Left lobe of liver (tissue), 2 donors: Measurements from ENCODE around the gene DCDC2C. TPM values are rescaled to one million over a fixed set of nuclear protein-coding genes. Genes with fewer than 3 reads are reported as not detected.
A peak's percentile ranks its signal among the peaks of the same experiment; 100 is the strongest.
"Not testable (repeated sequence)": the region's sequence is repeated elsewhere in the genome, so short reads cannot be mapped to it uniquely, and the experiment has no call there.

Source experiments
- ATAC-seq: fragments of 200-7000 bp; cut with Tn5 transposase; one replicate; pipeline ENCODE4 v1.9.1; 2020; ENCODE audit warnings: mild to moderate bottlenecking, moderate library complexity
- DNase-seq: peaks from one replicate; pipeline ENCODE4 v3.0.0-alpha.2; 2020; ENCODE audit warnings: low spot score
- total RNA-seq: library from RNA; stranded (reverse); gene quantifications from one replicate; pipeline ENCODE4 v1.2.1, GENCODE V29; 2021
- donor health status: DM: no; HTN: no; CAD: no; lungs with moderate emphysema.
- donor health status: DM: no; HTN: yes; CAD: no.

Gene DCDC2C
- total RNA-seq: not detected

- DNase-seq (no peak), ATAC-seq (no peak)
These were observed at the start of gene DCDC2C for GRCh38 chr2:3703236-3703756. Gene DCDC2C (plus strand): TSS chr2:3703575. CDS start chr2:3703752, 177 bp downstream.

- ATAC-seq (no peak), DNase-seq (no peak)
These were observed 49.4 kb upstream of the DCDC2C start for GRCh38 chr2:3654011-3654410.

GRCh38 chr2:3654531-3655225 is 48.7 kb upstream of the DCDC2C start:
- no peak for DNase-seq
- no peak for ATAC-seq

- ATAC-seq (no peak), DNase-seq (no peak)
These were observed 47.3 kb upstream of the DCDC2C start for GRCh38 chr2:3655871-3656761.

GRCh38 chr2:3656762-3657721 is 46.3 kb upstream of the DCDC2C start:
- DNase-seq (no peak), ATAC-seq (peak; percentile 31)

GRCh38 chr2:3657881-3658280 is 45.5 kb upstream of the DCDC2C start, which contains the start of gene ALLC:
Gene ALLC (plus strand): TSS chr2:3658200. CDS start chr2:3671158, 12,958 bp downstream.
- DNase-seq: no peak
- no peak for ATAC-seq

GRCh38 chr2:3659447-3660432 is 43.6 kb upstream of the DCDC2C start:
- ATAC-seq (peak; percentile 34), DNase-seq (no peak)

GRCh38 chr2:3660640-3661039 is 42.7 kb upstream of the DCDC2C start:
- DNase-seq, ATAC-seq: not testable (repeated sequence)

- DNase-seq (no peak), ATAC-seq (no peak)
These were observed 42.2 kb upstream of the DCDC2C start for GRCh38 chr2:3661149-3661660.

GRCh38 chr2:3662239-3662638 is 41.1 kb upstream of the DCDC2C start:
- ATAC-seq (no peak), DNase-seq (peak; percentile 11)

- ATAC-seq: no peak
- DNase-seq: no peak
These were observed 39.3 kb upstream of the DCDC2C start for GRCh38 chr2:3664118-3664517.

GRCh38 chr2:3664925-3665324 is 38.5 kb upstream of the DCDC2C start:
- ATAC-seq: no peak

GRCh38 chr2:3665886-3666612 is 37.3 kb upstream of the DCDC2C start:
- no peak for ATAC-seq
- DNase-seq: peak; percentile 21

More at GRCh38 chr2:3664925-3665324, 38.5 kb upstream of the DCDC2C start:
- peak; percentile 10 for DNase-seq

GRCh38 chr2:3666613-3666975 is 36.8 kb upstream of the DCDC2C start:
- ATAC-seq (no peak), DNase-seq (peak; percentile 16)

GRCh38 chr2:3667151-3667631 is 36.2 kb upstream of the DCDC2C start:
- no peak for ATAC-seq
- peak; percentile 33 for DNase-seq

- ATAC-seq: no peak
These were observed 33.7 kb upstream of the DCDC2C start for GRCh38 chr2:3669656-3670055.

GRCh38 chr2:3670376-3670775 is 33.0 kb upstream of the DCDC2C start:
- ATAC-seq (no peak), DNase-seq (no peak)

More at GRCh38 chr2:3669656-3670055, 33.7 kb upstream of the DCDC2C start:
- no peak for DNase-seq

GRCh38 chr2:3670941-3671340 is 32.4 kb upstream of the DCDC2C start:
- no peak for ATAC-seq
- DNase-seq: no peak
